Activated naive CD8-positive, alpha-beta T cell treated with anti-CD3 and anti-CD28 coated beads, Interleukin-2, amount 50 U/mL, for 24 hours (primary cell): ENCODE measurements around the gene BLVRB.
"Not testable (repeated sequence)": the region's sequence is repeated elsewhere in the genome, so short reads cannot be mapped to it uniquely, and the experiment has no call there.

Experiments
- ATAC-seq: fragments of 150-1000 bp; cut with Tn5 transposase; one replicate; pipeline ENCODE4 v1.10.0; 2021
- DNase-seq: peaks from one replicate; pipeline ENCODE4 v3.0.0; 2021
- H3K27ac Mint-ChIP-seq: one replicate; pipeline ENCODE4 v1.8.0; 2021; ENCODE audit warnings: mild to moderate bottlenecking, mixed read lengths
- H3K27me3 Mint-ChIP-seq: one replicate; pipeline ENCODE4 v1.8.0; 2021; ENCODE audit warnings: mixed read lengths
- H3K36me3 Mint-ChIP-seq: one replicate; pipeline ENCODE4 v1.8.0; 2021; ENCODE audit warnings: low read depth, mixed read lengths
- H3K4me1 Mint-ChIP-seq: one replicate; pipeline ENCODE4 v1.8.0; 2021; ENCODE audit warnings: mixed read lengths
- H3K4me3 Mint-ChIP-seq: one replicate; pipeline ENCODE4 v1.8.0; 2021; ENCODE audit warnings: mild to moderate bottlenecking, moderate library complexity, mixed read lengths
- H3K9me3 Mint-ChIP-seq: one replicate; pipeline ENCODE4 v1.8.0; 2021; ENCODE audit warnings: mixed read lengths

BLVRB gene

DNA sequence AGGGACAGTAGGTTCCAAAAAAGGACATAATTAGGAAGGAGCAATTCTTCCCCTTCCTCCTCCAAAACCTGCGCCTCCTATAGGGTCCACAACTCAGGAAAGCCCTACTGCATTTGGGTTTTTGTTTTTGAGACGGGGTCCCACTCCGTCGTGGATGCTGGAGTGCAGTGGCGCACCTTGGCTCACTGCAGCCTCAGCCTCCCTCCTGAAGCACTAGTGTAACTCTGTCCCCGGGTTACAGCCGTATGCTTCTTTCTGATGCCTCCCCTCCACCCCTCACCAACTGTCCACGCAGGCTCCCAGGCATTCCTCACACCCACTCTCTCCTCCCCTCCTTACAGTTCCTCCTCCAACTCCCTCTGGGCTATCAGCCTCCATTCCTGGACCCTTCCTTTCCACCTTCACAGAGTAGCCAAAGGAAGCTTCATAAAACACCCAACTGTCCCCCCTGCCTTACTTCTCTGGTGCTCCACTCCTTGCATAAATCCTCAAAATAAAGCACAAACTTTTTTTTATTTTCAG is 19.2 kb downstream of the BLVRB start:
- Mint-ChIP-seq H3K27me3 (no peaks in the 10 kb centered on the region), H3K9me3 (no peaks in the 10 kb centered on the region), H3K36me3 (peaks cover 5% of the 10 kb centered on the region), H3K4me1 (peaks cover 23% of the 10 kb centered on the region), H3K4me3 (no peak overlapping the region), H3K27ac (no peak overlapping the region)
- ATAC-seq, result no peak
- DNase-seq, result no peak

DNA sequence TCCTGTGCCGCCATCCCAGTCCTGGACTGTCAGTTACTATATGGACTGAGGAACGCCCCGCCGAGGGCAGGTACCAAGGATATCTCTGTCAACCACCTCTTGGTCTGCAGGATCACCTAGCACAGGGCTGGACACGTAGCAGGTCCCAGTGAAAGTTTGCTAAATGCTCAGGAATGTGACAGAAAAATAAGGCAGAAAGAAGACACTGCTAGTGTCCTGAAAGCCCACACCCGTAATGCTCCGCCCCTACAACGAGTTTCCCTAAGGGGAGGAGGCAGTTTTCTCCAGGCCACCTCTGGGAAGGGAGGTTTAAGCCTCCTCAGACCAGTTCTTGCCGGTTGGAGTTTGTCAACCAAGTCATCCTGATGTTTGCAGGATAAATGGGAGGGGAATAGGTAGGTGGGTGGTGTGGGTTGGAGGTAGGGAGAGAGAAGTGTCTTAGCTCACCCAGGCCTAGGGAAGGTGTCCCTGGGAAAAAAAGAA is 19.7 kb downstream of the BLVRB start:
- Mint-ChIP-seq H3K4me1 (peaks cover 27% of the 10 kb centered on the region), H3K36me3 (peaks cover 9% of the 10 kb centered on the region), H3K27ac (no peak overlapping the region), H3K9me3 (no peaks in the 10 kb centered on the region), H3K4me3 (no peak overlapping the region), H3K27me3 (no peaks in the 10 kb centered on the region)
- no peak for ATAC-seq
- no peak for DNase-seq

DNA sequence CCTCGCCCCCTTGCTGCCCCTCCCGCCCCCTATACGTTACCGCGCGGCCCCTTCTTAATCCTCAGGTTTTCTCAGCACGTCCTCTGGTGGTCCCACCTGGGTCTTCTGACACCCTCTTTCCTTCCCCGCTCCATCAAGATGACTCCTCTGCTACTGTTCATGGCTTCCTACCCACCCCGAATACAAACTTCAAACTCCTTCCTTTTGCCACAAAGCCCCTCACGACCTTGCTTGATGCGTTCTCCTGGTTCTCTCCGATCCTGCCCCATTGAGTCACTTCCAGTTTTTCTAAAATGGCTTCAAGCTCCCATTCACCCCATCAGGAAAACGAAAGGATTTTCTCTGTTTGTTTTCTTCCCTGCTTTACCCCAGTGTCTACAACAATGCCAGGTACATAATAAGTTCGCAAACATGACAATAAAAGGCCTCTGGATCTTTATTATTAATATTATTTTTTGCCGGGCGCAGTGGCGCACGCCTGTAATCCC is 20.7 kb downstream of the BLVRB start:
- Mint-ChIP-seq H3K4me1 (peaks cover 33% of the 10 kb centered on the region), H3K36me3 (peaks cover 9% of the 10 kb centered on the region), H3K9me3 (no peaks in the 10 kb centered on the region), H3K27me3 (no peaks in the 10 kb centered on the region), H3K4me3 (peak overlapping the region; percentile 96), H3K27ac (peak overlapping the region; percentile 83)
- no peak for ATAC-seq
- no peak for DNase-seq

- peak within 1 kb of the TSS; percentile 92 for H3K27ac Mint-ChIP-seq
- no peaks in the 10 kb centered on the region for H3K9me3 Mint-ChIP-seq
- no peaks in the 10 kb centered on the region for H3K27me3 Mint-ChIP-seq
- peaks cover 9% of the 10 kb centered on the region for H3K36me3 Mint-ChIP-seq
- ATAC-seq, result peak; percentile 75
- peaks cover 38% of the 10 kb centered on the region for H3K4me1 Mint-ChIP-seq
- peak within 1 kb of the TSS; percentile 96 for H3K4me3 Mint-ChIP-seq
- peak; percentile 97 for DNase-seq
Observed at GRCh38 chr19:40444000-40444824, 21.3 kb downstream of the BLVRB start, which contains the start of gene SERTAD3. TSS of gene SERTAD3 (minus strand) at chr19:40444335. CDS start at chr19:40442080, 2,255 bp downstream.

DNA sequence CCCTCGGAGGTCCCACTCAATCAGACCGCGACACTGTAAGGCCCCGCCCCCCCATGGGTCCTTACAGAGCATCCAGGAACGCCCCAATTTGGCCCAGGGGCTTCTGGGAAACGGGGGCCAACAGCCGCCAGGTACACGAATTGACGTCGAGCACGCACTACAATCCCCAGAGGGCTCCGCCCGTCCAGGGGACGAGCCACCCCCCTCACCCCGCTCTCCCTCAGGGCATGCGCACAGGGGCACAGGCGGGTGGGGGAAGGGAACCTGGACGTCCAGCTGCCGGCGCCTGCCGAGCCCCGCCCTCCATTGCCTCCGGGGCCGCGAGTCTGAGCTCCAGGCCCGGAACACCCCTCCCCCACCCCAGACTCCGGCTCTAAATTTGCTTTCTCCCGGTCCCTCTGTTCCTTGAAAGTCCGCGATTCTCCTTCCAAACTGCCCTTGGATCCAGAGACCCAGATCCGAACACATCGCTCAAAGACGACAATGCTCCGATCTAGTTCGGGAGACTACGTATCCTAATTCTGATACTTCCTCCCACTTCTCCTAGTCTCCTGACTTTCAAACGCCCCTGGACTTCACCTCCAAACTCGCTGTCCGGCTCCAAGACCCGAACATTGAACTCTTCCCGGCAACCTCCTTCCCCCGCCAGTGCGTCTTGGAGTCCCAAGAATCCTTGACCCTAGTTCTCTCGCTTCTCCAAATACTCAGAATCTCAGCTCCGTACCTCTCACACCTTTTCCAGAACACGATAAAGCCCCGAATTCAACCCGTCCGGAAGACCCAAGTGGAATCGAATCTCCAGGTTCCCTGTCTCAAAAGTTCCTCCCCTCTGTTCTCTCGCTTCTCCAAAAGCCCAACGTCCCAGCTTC is 22.2 kb downstream of the BLVRB start:
- H3K9me3 Mint-ChIP-seq, result no peaks in the 10 kb centered on the region
- ATAC-seq (peak; percentile 88), DNase-seq (peak; percentile 99)
- H3K4me1 Mint-ChIP-seq, result peaks cover 38% of the 10 kb centered on the region
- H3K27ac Mint-ChIP-seq, result peak overlapping the region; percentile 92
- peaks cover 9% of the 10 kb centered on the region for H3K36me3 Mint-ChIP-seq
- no peaks in the 10 kb centered on the region for H3K27me3 Mint-ChIP-seq
- peak overlapping the region; percentile 96 for H3K4me3 Mint-ChIP-seq

- peaks cover 38% of the 10 kb centered on the region for H3K4me1 Mint-ChIP-seq
- no peaks in the 10 kb centered on the region for H3K27me3 Mint-ChIP-seq
- DNase-seq (no peak), ATAC-seq (no peak)
- H3K36me3 Mint-ChIP-seq, result peaks cover 9% of the 10 kb centered on the region
- no peaks in the 10 kb centered on the region for H3K9me3 Mint-ChIP-seq
- H3K27ac Mint-ChIP-seq, result peak overlapping the region; percentile 92
- peak overlapping the region; percentile 96 for H3K4me3 Mint-ChIP-seq
Observed at GRCh38 chr19:40442328-40443130, 23.0 kb downstream of the BLVRB start.

DNA sequence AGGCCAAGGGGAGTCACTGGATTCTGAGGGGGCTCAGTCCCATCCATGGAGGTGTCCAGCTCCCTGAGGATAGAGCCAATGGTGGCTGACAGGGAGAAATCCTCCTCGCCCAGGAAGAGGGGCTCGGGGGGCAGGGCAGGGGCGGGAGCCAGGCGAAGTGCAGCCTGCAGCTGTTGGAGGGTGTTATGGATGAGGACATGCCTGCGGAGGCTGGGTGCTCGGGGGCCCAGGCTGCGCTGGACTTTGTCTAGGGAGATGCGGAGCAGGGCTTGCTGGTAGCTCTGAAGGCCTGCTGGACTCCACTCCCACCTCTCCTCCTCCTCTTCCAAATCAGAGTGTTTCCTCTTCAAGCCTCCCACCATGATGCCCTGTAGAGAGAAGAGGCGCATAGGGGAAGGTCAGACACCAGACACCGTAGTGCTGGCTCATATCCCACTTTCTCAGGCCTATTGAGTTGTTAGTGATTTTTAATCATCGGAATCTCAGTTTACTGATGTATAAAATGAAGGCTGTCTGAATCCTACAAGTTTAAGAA is 23.8 kb downstream of the BLVRB start:
- H3K27me3 Mint-ChIP-seq, result no peaks in the 10 kb centered on the region
- peak overlapping the region; percentile 92 for H3K27ac Mint-ChIP-seq
- no peaks in the 10 kb centered on the region for H3K9me3 Mint-ChIP-seq
- DNase-seq, result no peak
- H3K36me3 Mint-ChIP-seq, result peaks cover 9% of the 10 kb centered on the region
- peak overlapping the region; percentile 96 for H3K4me3 Mint-ChIP-seq
- ATAC-seq, result no peak
- H3K4me1 Mint-ChIP-seq, result peaks cover 38% of the 10 kb centered on the region

GRCh38 chr19:40438284-40438683 is 27.3 kb downstream of the BLVRB start:
- no peak for ATAC-seq
- Mint-ChIP-seq H3K9me3 (no peaks in the 10 kb centered on the region), H3K4me1 (peaks cover 42% of the 10 kb centered on the region), H3K27me3 (no peaks in the 10 kb centered on the region), H3K36me3 (peaks cover 9% of the 10 kb centered on the region), H3K27ac (no peak overlapping the region), H3K4me3 (no peak overlapping the region)
- DNase-seq, result no peak

DNA sequence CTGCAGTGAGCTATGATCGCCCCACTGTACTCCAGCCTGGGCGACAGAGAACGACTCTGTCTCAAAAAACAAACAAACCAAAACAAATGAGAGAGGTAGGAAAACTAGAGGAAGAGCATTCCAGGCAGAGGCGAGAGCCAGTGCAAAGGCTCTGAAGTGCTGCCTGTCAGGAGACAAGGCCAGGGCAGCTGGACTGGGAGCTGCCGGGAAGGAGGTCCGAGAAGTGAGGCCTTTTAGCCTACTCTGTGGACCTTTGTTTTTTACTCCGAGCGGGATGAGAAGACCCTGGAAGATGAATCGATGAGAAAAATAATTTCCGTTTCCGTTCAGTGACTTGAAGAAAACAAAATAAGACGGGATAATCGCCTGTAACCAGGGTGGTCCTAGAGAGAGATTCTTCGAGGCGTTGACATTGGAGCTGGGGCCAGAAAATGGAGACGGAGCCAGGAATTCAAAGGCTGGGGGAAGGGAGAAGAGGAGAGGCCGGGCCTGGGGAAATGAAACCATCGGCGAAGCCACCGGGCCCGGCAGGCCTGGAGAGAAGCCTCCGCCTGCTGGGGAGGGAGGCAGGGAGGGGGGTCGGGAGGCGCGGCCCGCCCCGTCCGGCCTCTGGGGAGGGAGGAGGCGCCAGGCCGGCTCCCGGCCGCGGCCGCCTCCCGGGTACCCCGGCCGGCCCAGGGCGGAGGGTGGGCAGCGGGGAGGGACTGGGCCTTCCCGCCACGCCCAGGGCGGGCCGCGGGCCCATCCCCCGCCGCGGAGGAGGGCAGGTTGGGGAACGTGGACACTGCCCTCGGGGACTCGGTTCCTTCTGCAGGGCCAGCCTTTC is 31.9 kb downstream of the BLVRB start:
- H3K4me3 Mint-ChIP-seq, result peak overlapping the region; percentile 83
- H3K9me3 Mint-ChIP-seq, result no peaks in the 10 kb centered on the region
- H3K36me3 Mint-ChIP-seq, result no peaks in the 10 kb centered on the region
- H3K27ac Mint-ChIP-seq, result peak overlapping the region; percentile 96
- peak; percentile 87 for ATAC-seq
- peaks cover 19% of the 10 kb centered on the region for H3K4me1 Mint-ChIP-seq
- DNase-seq, result peak; percentile 57
- no peaks in the 10 kb centered on the region for H3K27me3 Mint-ChIP-seq

GRCh38 chr19:40432760-40433159 is 32.8 kb downstream of the BLVRB start:
- H3K4me1 Mint-ChIP-seq, result peaks cover 19% of the 10 kb centered on the region
- peak overlapping the region; percentile 83 for H3K4me3 Mint-ChIP-seq

GRCh38 chr19:40431698-40432097 is 33.8 kb downstream of the BLVRB start:
- no peak for DNase-seq
- peaks cover 22% of the 10 kb centered on the region for H3K4me1 Mint-ChIP-seq
- H3K36me3 Mint-ChIP-seq, result no peaks in the 10 kb centered on the region
- H3K4me3 Mint-ChIP-seq, result no peak overlapping the region
- no peak for ATAC-seq
- H3K9me3 Mint-ChIP-seq, result no peaks in the 10 kb centered on the region
- H3K27ac Mint-ChIP-seq, result no peak overlapping the region
- no peaks in the 10 kb centered on the region for H3K27me3 Mint-ChIP-seq

More at GRCh38 chr19:40432760-40433159, 32.8 kb downstream of the BLVRB start:
- not testable (repeated sequence) for H3K9me3 Mint-ChIP-seq, H3K27ac Mint-ChIP-seq, ATAC-seq, DNase-seq, H3K36me3 Mint-ChIP-seq, H3K27me3 Mint-ChIP-seq

GRCh38 chr19:40430242-40430641 is 35.3 kb downstream of the BLVRB start:
- H3K4me3 Mint-ChIP-seq, H3K36me3 Mint-ChIP-seq, H3K27ac Mint-ChIP-seq, H3K9me3 Mint-ChIP-seq, H3K27me3 Mint-ChIP-seq, ATAC-seq, DNase-seq: not testable (repeated sequence)
- peaks cover 26% of the 10 kb centered on the region for H3K4me1 Mint-ChIP-seq

GRCh38 chr19:40428197-40428596 is 37.3 kb downstream of the BLVRB start:
- not testable (repeated sequence) for H3K9me3 Mint-ChIP-seq, H3K27ac Mint-ChIP-seq, DNase-seq, ATAC-seq, H3K4me3 Mint-ChIP-seq, H3K36me3 Mint-ChIP-seq, H3K27me3 Mint-ChIP-seq
- peaks cover 17% of the 10 kb centered on the region for H3K4me1 Mint-ChIP-seq
